KMS-11 (cell line): ENCODE data around the gene MVB12B.
A peak's percentile ranks its signal among the peaks of the same experiment; 100 is the strongest.

Source experiments
- H2AFZ ChIP-seq: fragments of 200-600 bp; sonication (generic); 2 replicates; pipeline ENCODE4 v1.6.1; 2016; ENCODE audit warnings: antibody characterized with exemption, mixed run types, low read depth
- H3K27ac ChIP-seq: fragments of 200-600 bp; sonication (generic); 2 replicates; pipeline ENCODE4 v1.6.1; 2016; ENCODE audit warnings: mild to moderate bottlenecking, mixed run types
- H3K27me3 ChIP-seq: fragments of 200-600 bp; sonication (generic); 2 replicates; pipeline ENCODE4 v1.6.1; 2017; ENCODE audit warnings: mild to moderate bottlenecking, low read depth, mixed run types, moderate library complexity; ENCODE audit not compliant: insufficient read depth
- H3K36me3 ChIP-seq: fragments of 200-600 bp; sonication (generic); 2 replicates; pipeline ENCODE4 v1.6.1; 2017; ENCODE audit warnings: mild to moderate bottlenecking, mixed run types; ENCODE audit not compliant: insufficient read depth
- H3K4me1 ChIP-seq: fragments of 200-600 bp; sonication (generic); 2 replicates; pipeline ENCODE4 v1.6.1; 2016; ENCODE audit warnings: mild to moderate bottlenecking, low read depth, mixed run types; ENCODE audit not compliant: poor library complexity, severe bottlenecking
- H3K4me2 ChIP-seq: fragments of 200-600 bp; sonication (generic); 2 replicates; pipeline ENCODE4 v1.7.0; 2016; ENCODE audit warnings: mild to moderate bottlenecking, mixed run types
- H3K4me3 ChIP-seq: fragments of 200-600 bp; sonication (generic); IDR thresholded peaks from 2 replicates; pipeline ENCODE4 v1.6.1; 2017; ENCODE audit warnings: low read depth, low read length, mixed read lengths; ENCODE audit not compliant: insufficient read depth
- H3K79me2 ChIP-seq: fragments of 200-600 bp; sonication (generic); 2 replicates; pipeline ENCODE4 v1.6.1; 2016; ENCODE audit warnings: low read depth, mixed run types; ENCODE audit not compliant: insufficient read depth
- H3K9ac ChIP-seq: fragments of 200-600 bp; sonication (generic); 2 replicates; pipeline ENCODE4 v1.6.1; 2016; ENCODE audit warnings: mild to moderate bottlenecking, mixed run types
- H4K20me1 ChIP-seq: fragments of 200-600 bp; sonication (generic); 2 replicates; pipeline ENCODE4 v1.6.1; 2016; ENCODE audit warnings: mild to moderate bottlenecking, mixed run types; ENCODE audit not compliant: insufficient read depth
- TF ChIP-seq, protein P1 (sequence below): fragments of 200-600 bp; sonication (generic); conservative IDR thresholded peaks from 2 replicates; pipeline ENCODE4 v1.6.1; 2017; ENCODE audit warnings: low read depth, mild to moderate bottlenecking, antibody characterized with exemption, low read length, moderate library complexity, mixed read lengths

MVB12B gene

DNA sequence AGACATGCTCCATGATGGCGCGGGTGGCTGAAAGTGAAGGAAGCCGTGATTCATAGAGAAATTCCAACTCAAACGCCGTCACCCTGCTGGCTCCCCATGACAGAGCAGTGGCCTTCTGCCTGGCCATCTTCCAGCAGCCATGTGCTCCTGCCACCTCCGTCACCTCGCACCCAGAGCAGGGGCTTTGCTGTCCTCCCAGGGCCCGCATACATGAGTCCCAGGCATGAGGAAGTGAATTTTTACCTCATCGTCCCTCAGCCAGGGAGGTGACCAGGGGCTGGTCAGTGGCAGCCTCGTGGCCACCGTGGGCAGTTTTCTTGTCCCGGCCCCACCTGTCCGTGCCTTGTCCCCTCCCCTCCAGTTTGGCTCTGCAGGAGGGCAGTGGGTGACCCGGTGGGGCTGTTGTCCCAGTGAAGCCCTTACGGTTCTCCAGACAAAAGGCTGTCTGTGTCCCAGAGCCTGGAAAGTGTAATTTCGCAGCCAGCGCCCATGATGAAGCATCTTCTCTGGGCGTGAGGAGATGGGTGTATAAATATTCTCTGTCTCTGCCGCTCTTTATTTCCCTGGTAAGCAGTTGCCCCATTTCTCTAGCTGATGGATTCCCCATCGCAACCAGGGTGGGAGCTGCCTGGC, 163.1 kb downstream of the MVB12B start:
- H3K4me3 ChIP-seq, result no peak overlapping the region
- no peak overlapping the region for H3K9ac ChIP-seq
- H3K27me3 ChIP-seq, result no peaks in the 10 kb centered on the region
- TF ChIP-seq, protein P1, sequence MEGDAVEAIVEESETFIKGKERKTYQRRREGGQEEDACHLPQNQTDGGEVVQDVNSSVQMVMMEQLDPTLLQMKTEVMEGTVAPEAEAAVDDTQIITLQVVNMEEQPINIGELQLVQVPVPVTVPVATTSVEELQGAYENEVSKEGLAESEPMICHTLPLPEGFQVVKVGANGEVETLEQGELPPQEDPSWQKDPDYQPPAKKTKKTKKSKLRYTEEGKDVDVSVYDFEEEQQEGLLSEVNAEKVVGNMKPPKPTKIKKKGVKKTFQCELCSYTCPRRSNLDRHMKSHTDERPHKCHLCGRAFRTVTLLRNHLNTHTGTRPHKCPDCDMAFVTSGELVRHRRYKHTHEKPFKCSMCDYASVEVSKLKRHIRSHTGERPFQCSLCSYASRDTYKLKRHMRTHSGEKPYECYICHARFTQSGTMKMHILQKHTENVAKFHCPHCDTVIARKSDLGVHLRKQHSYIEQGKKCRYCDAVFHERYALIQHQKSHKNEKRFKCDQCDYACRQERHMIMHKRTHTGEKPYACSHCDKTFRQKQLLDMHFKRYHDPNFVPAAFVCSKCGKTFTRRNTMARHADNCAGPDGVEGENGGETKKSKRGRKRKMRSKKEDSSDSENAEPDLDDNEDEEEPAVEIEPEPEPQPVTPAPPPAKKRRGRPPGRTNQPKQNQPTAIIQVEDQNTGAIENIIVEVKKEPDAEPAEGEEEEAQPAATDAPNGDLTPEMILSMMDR, result no peak
- no peak overlapping the region for H3K4me2 ChIP-seq
- no peaks in the 10 kb centered on the region for H4K20me1 ChIP-seq
- H3K27ac ChIP-seq, result no peak overlapping the region
- H3K4me1 ChIP-seq, result peaks cover 2% of the 10 kb centered on the region
- H3K36me3 ChIP-seq, result no peaks in the 10 kb centered on the region
- H3K79me2 ChIP-seq, result no peaks in the 10 kb centered on the region
- no peak overlapping the region for H2AFZ ChIP-seq

DNA sequence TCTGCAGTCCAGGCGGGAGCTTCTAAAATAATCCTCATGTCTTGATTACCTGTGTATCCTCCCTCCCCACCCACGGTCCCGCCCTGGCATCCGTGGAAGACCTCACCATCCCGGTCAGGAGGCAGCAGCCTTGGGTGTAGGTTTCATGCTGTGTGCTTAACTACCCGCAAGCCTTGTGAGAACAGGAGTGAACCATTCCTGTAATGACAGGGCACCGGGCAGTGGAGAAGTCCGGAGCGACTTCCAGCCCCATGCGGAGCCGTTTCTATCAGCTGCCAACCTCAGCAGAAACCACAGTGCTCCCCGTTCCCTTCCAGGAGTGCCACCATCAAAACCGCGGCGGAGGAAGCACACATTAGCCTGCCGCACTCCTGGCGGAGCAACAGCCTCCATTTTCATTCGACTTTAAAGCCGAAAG, 163.6 kb downstream of the MVB12B start:
- H3K4me3 ChIP-seq, result no peak overlapping the region
- peaks cover 4% of the 10 kb centered on the region for H3K4me1 ChIP-seq
- no peak overlapping the region for H3K27ac ChIP-seq
- TF ChIP-seq, protein P1, result no peak
- H3K4me2 ChIP-seq, result no peak overlapping the region
- H4K20me1 ChIP-seq, result no peaks in the 10 kb centered on the region
- H2AFZ ChIP-seq, result no peak overlapping the region
- no peaks in the 10 kb centered on the region for H3K36me3 ChIP-seq
- H3K79me2 ChIP-seq, result no peaks in the 10 kb centered on the region
- no peak overlapping the region for H3K9ac ChIP-seq
- H3K27me3 ChIP-seq, result no peaks in the 10 kb centered on the region

- H3K4me2 ChIP-seq, result no peak overlapping the region
- no peaks in the 10 kb centered on the region for H3K27me3 ChIP-seq
- H3K36me3 ChIP-seq, result no peaks in the 10 kb centered on the region
- TF ChIP-seq, protein P1, result peak; percentile 95
- peaks cover 4% of the 10 kb centered on the region for H3K4me1 ChIP-seq
- no peak overlapping the region for H3K4me3 ChIP-seq
- H2AFZ ChIP-seq, result no peak overlapping the region
- H3K9ac ChIP-seq, result no peak overlapping the region
- no peak overlapping the region for H3K27ac ChIP-seq
- H3K79me2 ChIP-seq, result no peaks in the 10 kb centered on the region
- H4K20me1 ChIP-seq, result no peaks in the 10 kb centered on the region
These were observed 164.4 kb downstream of the MVB12B start for GRCh38 chr9:126490871-126491567.

DNA sequence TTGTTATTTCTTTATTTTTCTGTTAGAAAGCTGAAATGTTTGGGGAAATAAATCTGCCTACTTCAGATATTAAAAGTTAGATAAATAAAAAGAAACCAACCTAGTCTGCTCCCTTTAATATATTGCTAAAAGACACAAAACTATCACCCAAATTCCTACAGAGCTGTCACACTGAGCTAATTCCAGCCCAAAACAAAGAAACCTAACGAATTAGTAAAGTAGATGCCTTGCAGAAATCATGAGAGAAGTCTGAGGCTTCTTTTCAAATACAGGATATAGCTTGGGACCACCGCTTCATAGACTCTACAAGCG, 164.9 kb downstream of the MVB12B start:
- H3K4me3 ChIP-seq, result no peak overlapping the region
- H3K4me2 ChIP-seq, result no peak overlapping the region
- no peak overlapping the region for H2AFZ ChIP-seq
- no peaks in the 10 kb centered on the region for H3K79me2 ChIP-seq
- peaks cover 4% of the 10 kb centered on the region for H3K4me1 ChIP-seq
- TF ChIP-seq, protein P1, result peak; percentile 1; the same call in 1 of the 2 replicates
- H3K27ac ChIP-seq, result no peak overlapping the region
- no peak overlapping the region for H3K9ac ChIP-seq
- no peaks in the 10 kb centered on the region for H3K27me3 ChIP-seq
- H3K36me3 ChIP-seq, result no peaks in the 10 kb centered on the region
- no peaks in the 10 kb centered on the region for H4K20me1 ChIP-seq
